ENCODE results near the gene MYF5.

DNA sequence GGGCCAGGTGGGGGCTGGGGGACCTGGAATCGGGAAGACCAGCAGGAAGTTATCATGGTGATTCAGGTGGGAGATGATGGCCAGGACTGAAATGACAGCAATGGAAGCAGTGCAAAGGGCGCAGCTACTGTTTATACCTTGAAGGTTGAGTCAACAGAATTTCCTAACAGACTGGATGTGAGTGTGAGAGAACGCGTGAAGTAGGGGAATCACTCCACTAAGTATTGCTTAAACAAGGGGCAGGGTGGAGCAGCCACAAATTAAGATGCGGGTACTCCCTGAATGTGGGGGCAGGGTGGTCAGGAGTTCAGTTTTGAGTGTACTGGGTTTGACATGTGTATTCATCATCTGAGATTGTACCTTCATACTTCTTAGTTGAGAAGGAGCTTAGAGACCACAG is 45.1 kb downstream of the MYF5 start:
- TF ChIP-seq ZFP3 (CRISPR knock-in tag; IDR thresholded peaks at IDR 0.05) (no peak), BACH2 (CRISPR knock-in tag; IDR thresholded peaks at IDR 0.05; ENCODE audit: borderline replicate concordance) (no peak), CSRNP3 (CRISPR knock-in tag; IDR thresholded peaks at IDR 0.05) (no peak), ARNTL (CRISPR knock-in tag; IDR thresholded peaks at IDR 0.05; ENCODE audit: borderline replicate concordance, low read depth) (no peak), ESRRG (CRISPR knock-in tag; IDR thresholded peaks at IDR 0.05) (no peak), ZFP30 (CRISPR knock-in tag; IDR thresholded peaks at IDR 0.05) (no peak), CREB5 (CRISPR knock-in tag; IDR thresholded peaks at IDR 0.05; ENCODE audit: low read depth) (no peak), ZNF565 (CRISPR knock-in tag; conservative IDR thresholded peaks at IDR 0.05; ENCODE audit: low read depth) (no peak), PATZ1 (CRISPR knock-in tag; IDR thresholded peaks at IDR 0.05; ENCODE audit: borderline replicate concordance) (no peak), ZNF8 (CRISPR knock-in tag; IDR thresholded peaks at IDR 0.05) (no peak), PPARA (CRISPR knock-in tag; IDR thresholded peaks at IDR 0.05; ENCODE audit: borderline replicate concordance) (no peak), ISL1 (CRISPR knock-in tag; IDR thresholded peaks at IDR 0.05) (no peak)
